Measurements from ENCODE around the gene OSBPL3. TPM values are rescaled to one million over a fixed set of nuclear protein-coding genes. Genes with fewer than 3 reads are reported as not detected.

OSBPL3 gene
- total RNA-seq, 1 experiment from 2014 or later: 45.1 TPM

DNA sequence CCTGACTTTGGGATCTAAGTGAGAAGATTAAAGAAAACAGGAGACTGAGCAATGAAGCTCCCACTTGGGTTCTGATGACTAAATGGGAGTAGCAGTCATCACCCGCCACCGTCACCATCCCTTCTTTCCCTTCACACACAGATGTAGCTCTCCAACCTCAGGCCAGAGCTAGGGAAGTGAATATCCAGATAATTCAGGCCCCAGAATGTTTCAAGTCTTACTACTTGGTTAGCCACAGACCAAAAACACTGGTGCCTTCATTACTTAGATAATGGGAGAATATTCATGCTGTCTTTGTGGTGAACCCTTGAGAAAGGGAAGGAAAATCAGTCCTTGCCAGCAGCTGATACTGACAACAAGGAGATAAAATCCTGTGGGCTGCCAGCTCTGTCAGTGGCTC lies 100.7 kb downstream of the OSBPL3 start:
- Mint-ChIP-seq H3K27me3 (ENCODE audit: insufficient read depth, unreplicated experiment) (no peaks in the 10 kb centered on the region), H3K4me3 (ENCODE audit: unreplicated experiment) (no peak overlapping the region), H3K36me3 (ENCODE audit: insufficient read depth, unreplicated experiment) (no peaks in the 10 kb centered on the region), H3K27ac (ENCODE audit: unreplicated experiment) (no peak overlapping the region), H3K9me3 (ENCODE audit: unreplicated experiment) (no peaks in the 10 kb centered on the region), H3K4me1 (ENCODE audit: low read depth, unreplicated experiment) (peaks cover 17% of the 10 kb centered on the region)
- H3K4me1 ChIP-seq: peaks cover 22% of the 10 kb centered on the region
- TF ChIP-seq, protein P1, sequence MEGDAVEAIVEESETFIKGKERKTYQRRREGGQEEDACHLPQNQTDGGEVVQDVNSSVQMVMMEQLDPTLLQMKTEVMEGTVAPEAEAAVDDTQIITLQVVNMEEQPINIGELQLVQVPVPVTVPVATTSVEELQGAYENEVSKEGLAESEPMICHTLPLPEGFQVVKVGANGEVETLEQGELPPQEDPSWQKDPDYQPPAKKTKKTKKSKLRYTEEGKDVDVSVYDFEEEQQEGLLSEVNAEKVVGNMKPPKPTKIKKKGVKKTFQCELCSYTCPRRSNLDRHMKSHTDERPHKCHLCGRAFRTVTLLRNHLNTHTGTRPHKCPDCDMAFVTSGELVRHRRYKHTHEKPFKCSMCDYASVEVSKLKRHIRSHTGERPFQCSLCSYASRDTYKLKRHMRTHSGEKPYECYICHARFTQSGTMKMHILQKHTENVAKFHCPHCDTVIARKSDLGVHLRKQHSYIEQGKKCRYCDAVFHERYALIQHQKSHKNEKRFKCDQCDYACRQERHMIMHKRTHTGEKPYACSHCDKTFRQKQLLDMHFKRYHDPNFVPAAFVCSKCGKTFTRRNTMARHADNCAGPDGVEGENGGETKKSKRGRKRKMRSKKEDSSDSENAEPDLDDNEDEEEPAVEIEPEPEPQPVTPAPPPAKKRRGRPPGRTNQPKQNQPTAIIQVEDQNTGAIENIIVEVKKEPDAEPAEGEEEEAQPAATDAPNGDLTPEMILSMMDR (IDR thresholded peaks at IDR 0.05; ENCODE audit: insufficient read depth in 1 of 2, low read depth in 1 of 2, low read length in 1 of 2, severe bottlenecking in 1 of 2, unreplicated experiment in 1 of 2): no peak
- no peak for DNase-seq
- ChIA-PET POLR2A (no interaction called here), CTCF (interaction anchor here (0.5 kb wide), 1 partner anchor 105 kb away, joined by 5 read pairs; no protein-coding TSS in a partner anchor)
- no peaks in the 10 kb centered on the region for H3K9me3 ChIP-seq
- H3K36me3 ChIP-seq (ENCODE audit: control insufficient read depth, insufficient read depth, low read length): peaks cover 1% of the 10 kb centered on the region; the same call in 1 of the 2 replicates
- no peaks in the 10 kb centered on the region for H3K27me3 ChIP-seq (replicated peaks; ENCODE audit: control insufficient read depth, insufficient read depth, low read length)
- no peak overlapping the region for H3K4me3 ChIP-seq (ENCODE audit: low read depth, low read length)
- no TSS peak for BruUV-seq (replicated peaks)
- intact Hi-C loops (cut with micrococcal nuclease; ENCODE audit: unreplicated experiment): no loop called here

DNA sequence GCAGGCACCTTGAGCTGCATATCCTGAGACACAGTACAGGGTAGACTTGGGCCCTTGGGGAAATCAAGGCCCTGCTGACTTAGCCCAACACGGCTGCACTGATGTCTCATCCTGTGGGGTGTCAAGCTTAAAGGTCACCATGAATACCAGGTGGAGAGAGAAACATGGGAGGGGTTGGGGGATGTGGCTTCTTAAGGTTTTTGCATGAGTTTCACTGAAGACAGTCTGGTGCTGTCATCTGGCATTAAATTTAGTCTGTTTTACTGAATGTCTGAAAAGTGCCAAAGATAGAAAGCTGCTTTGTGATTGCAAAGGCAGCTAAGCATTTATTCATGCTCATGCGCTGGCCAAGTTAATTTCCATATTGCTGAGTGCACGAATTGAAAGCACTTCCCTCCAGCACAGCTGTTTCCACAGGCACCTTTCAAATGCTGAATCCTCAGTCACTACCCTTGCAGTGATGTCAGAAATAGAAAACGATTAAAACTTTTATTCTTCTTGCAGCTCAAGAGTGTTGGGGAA lies 102.1 kb downstream of the OSBPL3 start:
- intact Hi-C loops (cut with micrococcal nuclease; ENCODE audit: unreplicated experiment): no loop called here
- POLR2A ChIA-PET: no interaction called here
- no peak overlapping the region for H3K27ac Mint-ChIP-seq (ENCODE audit: unreplicated experiment)

DNA sequence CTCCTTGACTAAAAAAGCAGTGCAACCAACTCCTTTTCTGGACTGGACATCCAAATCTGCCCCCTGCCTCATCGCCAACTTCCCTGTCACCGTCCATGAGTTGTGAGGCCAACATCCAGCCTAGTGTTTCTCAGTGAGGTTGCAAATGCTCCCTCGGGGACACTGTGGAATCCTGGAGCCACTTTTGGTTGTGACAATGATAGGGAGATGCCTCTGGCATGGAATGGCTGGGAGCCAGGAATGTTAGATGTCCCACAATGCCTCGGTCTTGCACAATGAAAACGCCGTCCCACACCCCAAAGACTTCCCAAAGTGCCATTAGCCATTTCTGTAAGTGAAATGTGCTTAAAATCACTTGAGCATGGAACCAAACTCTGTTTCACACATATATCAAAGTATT lies 105.2 kb downstream of the OSBPL3 start:
- Mint-ChIP-seq H3K36me3 (ENCODE audit: insufficient read depth, unreplicated experiment) (peaks cover 7% of the 10 kb centered on the region), H3K9me3 (ENCODE audit: unreplicated experiment) (no peaks in the 10 kb centered on the region), H3K4me1 (ENCODE audit: low read depth, unreplicated experiment) (peaks cover 23% of the 10 kb centered on the region), H3K27ac (ENCODE audit: unreplicated experiment) (no peak overlapping the region), H3K27me3 (ENCODE audit: insufficient read depth, unreplicated experiment) (no peaks in the 10 kb centered on the region), H3K4me3 (ENCODE audit: unreplicated experiment) (no peak overlapping the region)
- no peaks in the 10 kb centered on the region for H3K9me3 ChIP-seq
- BruUV-seq (replicated peaks): no TSS peak
- no peaks in the 10 kb centered on the region; the same call in 1 of the 2 replicates for H3K36me3 ChIP-seq (ENCODE audit: control insufficient read depth, insufficient read depth, low read length)
- peaks cover 36% of the 10 kb centered on the region for H3K4me1 ChIP-seq
- POLR2A ChIA-PET: no interaction called here
- H3K27me3 ChIP-seq (replicated peaks; ENCODE audit: control insufficient read depth, insufficient read depth, low read length): no peaks in the 10 kb centered on the region
- TF ChIP-seq, protein P1 (IDR thresholded peaks at IDR 0.05; ENCODE audit: insufficient read depth in 1 of 2, low read depth in 1 of 2, low read length in 1 of 2, severe bottlenecking in 1 of 2, unreplicated experiment in 1 of 2): no peak
- intact Hi-C loops (cut with micrococcal nuclease; ENCODE audit: unreplicated experiment): no loop called here
- no peak overlapping the region for H3K4me3 ChIP-seq (ENCODE audit: low read depth, low read length)
- CTCF ChIA-PET: no interaction called here
- no peak for DNase-seq

More for the DNA sequence above, 102.1 kb downstream of the OSBPL3 start:
- no TSS peak for BruUV-seq (replicated peaks)
- H3K4me1 Mint-ChIP-seq (ENCODE audit: low read depth, unreplicated experiment): peaks cover 23% of the 10 kb centered on the region
- peaks cover 36% of the 10 kb centered on the region for H3K4me1 ChIP-seq
- no peaks in the 10 kb centered on the region for H3K27me3 Mint-ChIP-seq (ENCODE audit: insufficient read depth, unreplicated experiment)
- H3K9me3 Mint-ChIP-seq (ENCODE audit: unreplicated experiment): no peaks in the 10 kb centered on the region
- no peaks in the 10 kb centered on the region for H3K36me3 Mint-ChIP-seq (ENCODE audit: insufficient read depth, unreplicated experiment)
- no peak overlapping the region for H3K4me3 Mint-ChIP-seq (ENCODE audit: unreplicated experiment)
- TF ChIP-seq, protein P1 (IDR thresholded peaks at IDR 0.05; ENCODE audit: insufficient read depth in 1 of 2, low read depth in 1 of 2, low read length in 1 of 2, severe bottlenecking in 1 of 2, unreplicated experiment in 1 of 2): no peak
- no peaks in the 10 kb centered on the region for H3K9me3 ChIP-seq
- H3K27me3 ChIP-seq (replicated peaks; ENCODE audit: control insufficient read depth, insufficient read depth, low read length): no peaks in the 10 kb centered on the region
- no peak overlapping the region for H3K4me3 ChIP-seq (ENCODE audit: low read depth, low read length)
- DNase-seq: no peak
- no peaks in the 10 kb centered on the region; the same call in 1 of the 2 replicates for H3K36me3 ChIP-seq (ENCODE audit: control insufficient read depth, insufficient read depth, low read length)
- CTCF ChIA-PET: no interaction called here
